WTC11 (cell line): ENCODE results near the gene ARHGEF39. TPM values are rescaled to one million over a fixed set of nuclear protein-coding genes. Genes with fewer than 3 reads are reported as not detected.

Source experiments
- ATAC-seq: fragments of 200-7000 bp; cut with Tn5 transposase; 2 replicates; pipeline ENCODE4 v1.10.0; 2021; ENCODE audit warnings: mild to moderate bottlenecking, moderate library complexity
- CTCF ChIA-PET: fragments of 300-600 bp; sonication (Branson Sonifier 250); formaldehyde crosslinking; loops from one replicate; lab custom pipeline; 2021; ENCODE audit warnings: antibody characterized with exemption; lab: Charles Lee
- POLR2A ChIA-PET: fragments of 350-600 bp; sonication (Branson Sonifier 250); formaldehyde crosslinking; loops from one replicate; lab custom pipeline; 2021; ENCODE audit warnings: antibody characterized with exemption; lab: Charles Lee
- DNase-seq: peaks from one replicate; pipeline ENCODE4 v3.0.0; 2021; ENCODE audit warnings: low spot score
- H3K27ac Mint-ChIP-seq: 2 replicates; pipeline ENCODE4 v1.8.0; 2021; ENCODE audit warnings: mixed read lengths
- H3K27me3 Mint-ChIP-seq: 2 replicates; pipeline ENCODE4 v1.8.0; 2021; ENCODE audit warnings: low read depth, mild to moderate bottlenecking, moderate library complexity, mixed read lengths
- H3K36me3 Mint-ChIP-seq: 2 replicates; pipeline ENCODE4 v1.8.0; 2021; ENCODE audit warnings: mixed read lengths
- H3K4me1 Mint-ChIP-seq: 2 replicates; pipeline ENCODE4 v1.8.0; 2022; ENCODE audit warnings: mixed read lengths
- H3K4me3 Mint-ChIP-seq: 2 replicates; pipeline ENCODE4 v1.8.0; 2021; ENCODE audit warnings: mild to moderate bottlenecking, moderate library complexity, mixed read lengths
- H3K9me3 Mint-ChIP-seq: 2 replicates; pipeline ENCODE4 v1.8.0; 2021; ENCODE audit warnings: mixed read lengths
- ARID4B ChIP-seq: sonication (generic); formaldehyde crosslinking; IDR thresholded peaks from 2 replicates; pipeline ENCODE4 v1.8.0; 2023; ENCODE audit warnings: missing genetic modification reagents, mild to moderate bottlenecking, borderline replicate concordance
- ATF6 ChIP-seq: sonication (generic); formaldehyde crosslinking; IDR thresholded peaks from 2 replicates; pipeline ENCODE4 v1.8.1; 2023; ENCODE audit warnings: mild to moderate bottlenecking, missing genetic modification reagents
- CREM ChIP-seq: sonication (generic); formaldehyde crosslinking; IDR thresholded peaks from 2 replicates; pipeline ENCODE4 v1.8.1; 2022; ENCODE audit warnings: mild to moderate bottlenecking, missing genetic modification reagents, moderate library complexity
- GABPB1 ChIP-seq: sonication (generic); formaldehyde crosslinking; IDR thresholded peaks from 2 replicates; pipeline ENCODE4 v1.8.1; 2023; ENCODE audit warnings: mild to moderate bottlenecking, missing genetic modification reagents
- MAX ChIP-seq: sonication (generic); formaldehyde crosslinking; IDR thresholded peaks from 2 replicates; pipeline ENCODE4 v1.8.0; 2022; ENCODE audit warnings: mild to moderate bottlenecking, missing genetic modification reagents
- NR2C2 ChIP-seq: sonication (generic); formaldehyde crosslinking; IDR thresholded peaks from 2 replicates; pipeline ENCODE4 v1.8.0; 2022; ENCODE audit warnings: mild to moderate bottlenecking, missing genetic modification reagents
- PRRX2 ChIP-seq: fragments of 250-450 bp; sonication (Bioruptor Pico); IDR thresholded peaks from 2 replicates; pipeline ENCODE4 v1.8.0; 2021; ENCODE audit warnings: mild to moderate bottlenecking
- RELA ChIP-seq: sonication (generic); formaldehyde crosslinking; IDR thresholded peaks from 2 replicates; pipeline ENCODE4 v1.8.1; 2022; ENCODE audit warnings: missing genetic modification reagents, mild to moderate bottlenecking, borderline replicate concordance
- USF1 ChIP-seq: sonication (generic); formaldehyde crosslinking; IDR thresholded peaks from 2 replicates; pipeline ENCODE4 v1.8.0; 2022; ENCODE audit warnings: mild to moderate bottlenecking, missing genetic modification reagents
- USF2 ChIP-seq: sonication (generic); formaldehyde crosslinking; IDR thresholded peaks from 2 replicates; pipeline ENCODE4 v1.8.1; 2023; ENCODE audit warnings: mild to moderate bottlenecking, missing genetic modification reagents, moderate library complexity
- ZNF138 ChIP-seq: sonication (generic); formaldehyde crosslinking; conservative IDR thresholded peaks from 2 replicates; pipeline ENCODE4 v1.8.1; 2022; ENCODE audit warnings: mild to moderate bottlenecking, moderate library complexity, missing genetic modification reagents
- ZNF219 ChIP-seq: sonication (generic); formaldehyde crosslinking; IDR thresholded peaks from 2 replicates; pipeline ENCODE4 v1.8.0; 2023; ENCODE audit warnings: missing genetic modification reagents, mild to moderate bottlenecking, borderline replicate concordance
- ZNF263 ChIP-seq: sonication (generic); formaldehyde crosslinking; IDR thresholded peaks from 2 replicates; pipeline ENCODE4 v1.8.1; 2022; ENCODE audit warnings: low read depth, mild to moderate bottlenecking, moderate library complexity, missing genetic modification reagents
- ZNF281 ChIP-seq: sonication (generic); formaldehyde crosslinking; IDR thresholded peaks from 2 replicates; pipeline ENCODE4 v1.8.0; 2023; ENCODE audit warnings: mild to moderate bottlenecking, missing genetic modification reagents
- total RNA-seq: library from RNA; stranded (reverse); gene quantifications from 3 replicates; pipeline ENCODE4 v1.2.3, GENCODE V29; 2021
- TF ChIP-seq, protein P1 (sequence below): sonication (generic); formaldehyde crosslinking; IDR thresholded peaks from 2 replicates; pipeline ENCODE4 v1.8.0; 2022; ENCODE audit warnings: mild to moderate bottlenecking, missing genetic modification reagents
- TF ChIP-seq, protein P2 (sequence below): sonication (generic); formaldehyde crosslinking; IDR thresholded peaks from 2 replicates; pipeline ENCODE4 v1.8.1; 2023; ENCODE audit warnings: mild to moderate bottlenecking, missing genetic modification reagents, moderate library complexity

The ARHGEF39 gene
- total RNA-seq, 1 experiment from 2014 or later = 23.8 TPM

- ATAC-seq = no peak
- H3K27ac Mint-ChIP-seq = no peak overlapping the region
- H3K36me3 Mint-ChIP-seq = no peaks in the 10 kb centered on the region
- POLR2A ChIA-PET = no interaction called here
- peaks cover 52% of the 10 kb centered on the region for H3K4me1 Mint-ChIP-seq
- no peak overlapping the region for H3K4me3 Mint-ChIP-seq
- CTCF ChIA-PET = interaction anchor here (0.6 to 2.2 kb wide), 4 partner anchors 9 to 49 kb away, joined by 3 to 7 read pairs (median 5); no protein-coding TSS in a partner anchor
- no peak for DNase-seq
- H3K9me3 Mint-ChIP-seq = no peaks in the 10 kb centered on the region
- TF ChIP-seq GABPB1 (peak; percentile 40; the same call in 1 of the 2 replicates), ARID4B (CRISPR knock-in tag) (no peak), ZNF263 (CRISPR knock-in tag) (no peak), CREM (CRISPR knock-in tag) (no peak), RELA (no peak)
- TF ChIP-seq, protein P1, sequence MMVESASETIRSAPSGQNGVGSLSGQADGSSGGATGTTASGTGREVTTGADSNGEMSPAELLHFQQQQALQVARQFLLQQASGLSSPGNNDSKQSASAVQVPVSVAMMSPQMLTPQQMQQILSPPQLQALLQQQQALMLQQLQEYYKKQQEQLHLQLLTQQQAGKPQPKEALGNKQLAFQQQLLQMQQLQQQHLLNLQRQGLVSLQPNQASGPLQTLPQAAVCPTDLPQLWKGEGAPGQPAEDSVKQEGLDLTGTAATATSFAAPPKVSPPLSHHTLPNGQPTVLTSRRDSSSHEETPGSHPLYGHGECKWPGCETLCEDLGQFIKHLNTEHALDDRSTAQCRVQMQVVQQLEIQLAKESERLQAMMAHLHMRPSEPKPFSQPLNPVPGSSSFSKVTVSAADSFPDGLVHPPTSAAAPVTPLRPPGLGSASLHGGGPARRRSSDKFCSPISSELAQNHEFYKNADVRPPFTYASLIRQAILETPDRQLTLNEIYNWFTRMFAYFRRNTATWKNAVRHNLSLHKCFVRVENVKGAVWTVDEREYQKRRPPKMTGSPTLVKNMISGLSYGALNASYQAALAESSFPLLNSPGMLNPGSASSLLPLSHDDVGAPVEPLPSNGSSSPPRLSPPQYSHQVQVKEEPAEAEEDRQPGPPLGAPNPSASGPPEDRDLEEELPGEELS (CRISPR knock-in tag) = no peak
- peaks cover 29% of the 10 kb centered on the region for H3K27me3 Mint-ChIP-seq
Observed at GRCh38 chr9:35651956-35652828, 12.8 kb downstream of the ARHGEF39 start.

DNA sequence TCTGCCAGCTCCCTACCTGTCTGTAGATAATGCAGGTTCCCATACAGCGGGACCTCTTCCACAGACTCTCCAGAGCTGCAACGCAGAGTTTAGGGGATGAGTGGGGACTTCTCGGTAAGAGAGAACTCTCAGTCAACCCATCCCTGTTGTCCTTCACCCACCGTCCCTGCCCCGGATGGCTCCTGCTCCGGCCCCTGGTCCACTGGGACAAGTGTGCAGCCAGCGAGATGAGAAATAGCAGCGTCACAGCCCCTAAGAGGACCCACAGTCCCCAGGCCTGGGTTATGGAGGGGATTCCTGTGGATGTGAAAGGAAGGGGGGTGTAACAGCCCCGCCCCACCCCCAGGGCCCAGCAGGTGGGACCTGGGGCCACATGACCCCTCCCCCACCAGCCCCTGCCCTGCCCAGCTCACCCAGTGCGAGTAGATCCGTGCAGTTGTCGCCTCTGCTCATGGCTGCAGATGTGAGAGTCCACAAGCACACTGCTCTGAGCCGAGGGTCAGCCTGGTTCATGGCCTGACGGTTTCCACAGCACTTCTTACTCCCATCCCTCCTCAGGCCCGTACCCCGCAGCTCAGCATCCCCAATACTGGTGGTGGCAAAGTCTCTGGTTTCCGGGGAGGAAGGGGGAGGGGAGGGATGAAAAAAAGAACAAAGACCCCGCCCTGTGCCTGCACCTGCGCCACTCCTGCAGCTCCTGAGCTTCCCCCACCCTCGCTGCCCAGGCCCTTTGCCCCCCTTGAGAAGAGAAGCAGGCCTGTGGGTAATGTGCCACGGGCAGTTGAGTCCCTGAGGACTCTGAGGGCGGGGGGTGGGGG lies 14.4 kb downstream of the ARHGEF39 start, which contains the start of gene SIT1:
Gene SIT1, minus strand, starts transcription at position 591 of the 818 bp plus-strand sequence. Its CDS starts 78 bp downstream, at position 513.
- Mint-ChIP-seq H3K4me3 (peak within 1 kb of the TSS; percentile 33; the same call in 1 of the 2 replicates), H3K27me3 (peaks cover 13% of the 10 kb centered on the region), H3K4me1 (peaks cover 45% of the 10 kb centered on the region), H3K27ac (no peak within 1 kb of the TSS), H3K9me3 (no peaks in the 10 kb centered on the region), H3K36me3 (no peaks in the 10 kb centered on the region)
- DNase-seq = peak; percentile 23
- ChIA-PET POLR2A (no interaction called here), CTCF (interaction anchor here (0.8 to 2.6 kb wide), 8 partner anchors 8 to 185 kb away, joined by 3 to 10 read pairs (median 6); partner anchors contain the start of genes CCDC107 and RMRP)
- peak; percentile 7; the same call in 1 of the 2 replicates for ATAC-seq
- 0 out of 2 replicates have a peak, but pooled peaks have one; percentile 31 for TF ChIP-seq USF2
- no peak for TF ChIP-seq ZNF219 (CRISPR knock-in tag)
- TF ChIP-seq ZNF138 (CRISPR knock-in tag) = no peak
- peak; percentile 36; the same call in 1 of the 2 replicates for TF ChIP-seq MAX (CRISPR knock-in tag)
- TF ChIP-seq NR2C2 = no peak
- 0 out of 2 replicates have a peak, but pooled peaks have one; percentile 49 for TF ChIP-seq ZNF281 (CRISPR knock-in tag)
- TF ChIP-seq USF1 = 0 out of 2 replicates have a peak, but pooled peaks have one; percentile 12
- TF ChIP-seq, protein P2, sequence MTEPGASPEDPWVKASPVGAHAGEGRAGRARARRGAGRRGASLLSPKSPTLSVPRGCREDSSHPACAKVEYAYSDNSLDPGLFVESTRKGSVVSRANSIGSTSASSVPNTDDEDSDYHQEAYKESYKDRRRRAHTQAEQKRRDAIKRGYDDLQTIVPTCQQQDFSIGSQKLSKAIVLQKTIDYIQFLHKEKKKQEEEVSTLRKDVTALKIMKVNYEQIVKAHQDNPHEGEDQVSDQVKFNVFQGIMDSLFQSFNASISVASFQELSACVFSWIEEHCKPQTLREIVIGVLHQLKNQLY (CRISPR knock-in tag) = no peak
- TF ChIP-seq ATF6 (CRISPR knock-in tag) = no peak
- no peak for TF ChIP-seq PRRX2 (CRISPR knock-in tag)
